ENCODE results near the gene ACP3.

Gene ACP3

DNA sequence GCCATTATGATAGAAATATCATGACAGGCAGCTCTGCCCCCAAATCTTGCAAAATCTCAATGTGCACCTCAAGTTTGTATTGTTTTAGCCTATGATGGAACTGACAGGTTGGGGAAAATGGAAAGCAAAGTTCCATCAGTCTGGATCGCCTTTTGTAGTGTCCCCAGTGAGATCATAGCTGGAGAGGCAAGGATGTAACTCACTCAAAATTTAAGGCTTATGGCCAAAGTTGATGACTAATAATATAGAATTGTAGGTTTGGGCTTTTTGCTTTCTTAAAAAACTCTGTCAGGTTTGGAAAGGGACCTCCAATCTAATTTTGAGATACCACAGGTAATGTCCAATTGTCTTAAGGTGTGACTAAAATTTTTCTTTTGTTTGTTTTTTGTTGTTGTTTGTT, 1.4 kb upstream of the ACP3 start:
- no peak for TF ChIP-seq CTCF (IDR thresholded peaks at IDR 0.05; ENCODE audit: insufficient read depth, low read depth, low read length, missing control alignments)
- no peak for DNase-seq (ENCODE audit: low read depth)
- no peak overlapping the region for H3K4me3 ChIP-seq (ENCODE audit: low read depth, low read length)

DNA sequence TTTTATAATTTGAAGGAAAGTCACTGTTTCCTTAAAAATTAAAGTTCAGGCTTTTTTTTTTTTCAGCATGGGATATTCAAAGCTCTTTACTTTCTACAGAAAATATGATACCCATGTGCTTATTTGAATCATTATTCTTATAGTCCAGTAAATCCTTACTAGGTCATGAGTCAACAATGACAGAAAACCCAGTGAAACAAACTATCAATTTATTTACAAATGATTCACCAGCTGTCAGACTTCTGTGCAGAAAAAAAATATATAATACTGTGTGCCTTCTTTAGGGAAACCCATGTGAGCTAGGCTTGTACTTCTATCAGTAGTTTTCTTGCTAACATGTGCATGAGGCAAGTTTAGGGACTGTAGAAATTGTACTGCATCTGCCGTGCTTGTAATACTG, 1.2 kb downstream of the ACP3 start:
- no peak for TF ChIP-seq CTCF (IDR thresholded peaks at IDR 0.05; ENCODE audit: insufficient read depth, low read depth, low read length, missing control alignments)
- H3K4me3 ChIP-seq (ENCODE audit: low read depth, low read length): no peak overlapping the region
- no peak for DNase-seq (ENCODE audit: low read depth)

DNA sequence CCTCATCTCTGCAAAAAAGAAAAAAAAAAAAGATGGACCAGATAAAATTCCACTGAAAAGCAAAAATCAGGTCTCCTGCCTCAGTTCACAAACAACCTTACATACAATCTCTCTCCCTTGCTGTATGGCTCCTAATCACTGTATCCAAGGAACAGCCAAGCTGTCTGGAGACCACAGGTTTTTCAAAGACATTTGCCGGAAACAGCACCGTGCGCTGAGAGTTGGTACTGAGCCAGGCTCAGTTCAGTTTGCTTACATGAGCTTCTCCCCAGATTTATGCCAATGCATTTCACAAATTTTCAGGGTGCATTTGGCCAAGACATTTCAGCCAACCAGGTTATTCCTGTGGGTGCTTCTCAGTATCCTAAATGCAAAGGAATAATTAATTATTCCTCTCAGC, 4.1 kb downstream of the ACP3 start:
- no peak for TF ChIP-seq CTCF (IDR thresholded peaks at IDR 0.05; ENCODE audit: insufficient read depth, low read depth, low read length, missing control alignments)
- DNase-seq (ENCODE audit: low read depth): no peak
- no peak overlapping the region for H3K4me3 ChIP-seq (ENCODE audit: low read depth, low read length)

- no peak for TF ChIP-seq CTCF (IDR thresholded peaks at IDR 0.05; ENCODE audit: insufficient read depth, low read depth, low read length, missing control alignments)
- peak; percentile 4 for DNase-seq (ENCODE audit: low read depth)
- H3K4me3 ChIP-seq (ENCODE audit: low read depth, low read length): no peak overlapping the region
These were observed 7.9 kb downstream of the ACP3 start for GRCh38 chr3:132325103-132325606.

DNA sequence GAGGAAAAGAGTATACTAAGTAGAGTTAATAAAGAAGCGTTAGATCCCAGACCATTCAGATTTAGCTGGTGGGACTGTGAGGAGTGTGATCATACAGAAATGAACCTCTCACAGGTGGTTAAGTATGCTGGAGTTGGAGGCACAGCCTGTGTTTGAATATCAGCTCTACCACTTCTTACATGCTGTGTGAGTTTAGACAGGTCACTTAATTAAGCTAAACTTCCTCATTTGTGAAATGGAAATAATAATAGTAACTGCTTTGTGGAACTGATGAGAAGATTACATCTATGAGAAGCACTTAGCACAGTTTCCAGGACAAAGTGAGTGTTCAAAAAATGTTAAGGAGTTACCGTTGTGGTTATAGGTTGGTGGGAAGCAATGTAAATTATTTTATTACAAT, 8.4 kb downstream of the ACP3 start:
- DNase-seq (ENCODE audit: low read depth): no peak
- no peak overlapping the region for H3K4me3 ChIP-seq (ENCODE audit: low read depth, low read length)
- no peak for TF ChIP-seq CTCF (IDR thresholded peaks at IDR 0.05; ENCODE audit: insufficient read depth, low read depth, low read length, missing control alignments)

GRCh38 chr3:132326251-132326650, 9.0 kb downstream of the ACP3 start:
- no peak for TF ChIP-seq CTCF (IDR thresholded peaks at IDR 0.05; ENCODE audit: insufficient read depth, low read depth, low read length, missing control alignments)
- no peak for DNase-seq (ENCODE audit: low read depth)
- no peak overlapping the region for H3K4me3 ChIP-seq (ENCODE audit: low read depth, low read length)

GRCh38 chr3:132332082-132332481, 14.9 kb downstream of the ACP3 start:
- no peak for DNase-seq (ENCODE audit: low read depth)
- no peak for TF ChIP-seq CTCF (IDR thresholded peaks at IDR 0.05; ENCODE audit: insufficient read depth, low read depth, low read length, missing control alignments)
- H3K4me3 ChIP-seq (ENCODE audit: low read depth, low read length): no peak overlapping the region

All from GM12865 (cell line).